Measurements from ENCODE around the gene TMBIM4. TPM values are rescaled to one million over a fixed set of nuclear protein-coding genes. Genes with fewer than 3 reads are reported as not detected.

TMBIM4 gene
- total RNA-seq, 1 experiment from 2014 or later: 51.1 TPM

DNA sequence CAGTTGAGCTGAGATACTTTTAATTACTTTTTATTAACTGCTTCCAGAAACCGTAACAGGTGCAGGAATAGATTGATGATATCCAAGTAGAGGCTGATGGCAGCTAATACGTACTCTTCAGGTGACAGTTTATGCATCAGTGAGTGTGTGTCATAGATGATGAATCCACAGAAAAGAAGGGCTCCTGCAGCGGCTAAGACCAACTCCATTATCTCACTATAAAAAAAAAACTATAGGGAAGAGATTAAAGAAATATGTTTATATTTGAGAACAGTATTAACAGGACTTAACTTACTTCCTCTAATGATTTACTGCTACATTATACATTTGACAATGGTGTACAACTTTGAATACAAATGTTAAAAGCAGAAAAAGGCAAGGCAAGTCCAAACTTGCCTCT, 31.9 kb downstream of the TMBIM4 start:
- CTCF ChIA-PET: no interaction called here
- Histone ChIP-seq H3K4me3 (replicated peaks in 1 of 2; ENCODE audit: low read depth in 1 of 2, low read length in 2 of 2) (no peak overlapping the region), H3K79me2 (ENCODE audit: insufficient read depth, low read length) (no peaks in the 10 kb centered on the region; the same call in 1 of the 2 replicates), H4K20me1 (ENCODE audit: insufficient read depth) (no peaks in the 10 kb centered on the region), H2AFZ (ENCODE audit: low read depth, low read length, poor library complexity, severe bottlenecking) (no peak overlapping the region), H3K27me3 (ENCODE audit: insufficient read depth, low read length) (no peaks in the 10 kb centered on the region), H3K9me3 (ENCODE audit: control insufficient read depth in 1 of 2, insufficient read depth in 1 of 2, low read depth in 1 of 2, low read length in 2 of 2) (peaks cover 18 to 25% of the 10 kb centered on the region in 2 experiments; a peak in 2 of 4 replicates), H3K9ac (ENCODE audit: low read length) (no peak overlapping the region), H3K27ac (ENCODE audit: low read depth, low read length) (no peak overlapping the region), H3K36me3 (ENCODE audit: control insufficient read depth in 1 of 2, insufficient read depth in 2 of 2, low read length in 2 of 2) (peaks cover 10 to 48% of the 10 kb centered on the region in 2 experiments), H3K4me1 (ENCODE audit: control insufficient read depth in 1 of 2, insufficient read depth in 2 of 2, low read length in 2 of 2) (peaks cover under 1 to 4% of the 10 kb centered on the region in 2 experiments; a peak in 3 of 4 replicates), H3K4me2 (ENCODE audit: low read length) (no peak overlapping the region), H3K9me2 (ENCODE audit: insufficient read depth) (no peaks in the 10 kb centered on the region)
- RAD21 ChIA-PET (ENCODE audit: low non-redundant PET in 1 of 2, low total read pairs in 2 of 2, uncharacterized antibody in 2 of 2, unreplicated experiment in 2 of 2): no interaction called here
- no TSS peak for BruUV-seq (replicated peaks)
- TF ChIP-seq EGR1 (IDR thresholded peaks at IDR 0.05; ENCODE audit: low read depth): no peak
- TF ChIP-seq ELF1 (IDR thresholded peaks at IDR 0.05; ENCODE audit: borderline replicate concordance, low read depth): no peak
- no peak for TF ChIP-seq ZNF274 (IDR thresholded peaks at IDR 0.05; ENCODE audit: low read depth, low read length)
- no peak for TF ChIP-seq YY1 (IDR thresholded peaks at IDR 0.05; ENCODE audit: extremely low read depth, insufficient replicate concordance, low read depth, low read length)
- TF ChIP-seq, protein P1, sequence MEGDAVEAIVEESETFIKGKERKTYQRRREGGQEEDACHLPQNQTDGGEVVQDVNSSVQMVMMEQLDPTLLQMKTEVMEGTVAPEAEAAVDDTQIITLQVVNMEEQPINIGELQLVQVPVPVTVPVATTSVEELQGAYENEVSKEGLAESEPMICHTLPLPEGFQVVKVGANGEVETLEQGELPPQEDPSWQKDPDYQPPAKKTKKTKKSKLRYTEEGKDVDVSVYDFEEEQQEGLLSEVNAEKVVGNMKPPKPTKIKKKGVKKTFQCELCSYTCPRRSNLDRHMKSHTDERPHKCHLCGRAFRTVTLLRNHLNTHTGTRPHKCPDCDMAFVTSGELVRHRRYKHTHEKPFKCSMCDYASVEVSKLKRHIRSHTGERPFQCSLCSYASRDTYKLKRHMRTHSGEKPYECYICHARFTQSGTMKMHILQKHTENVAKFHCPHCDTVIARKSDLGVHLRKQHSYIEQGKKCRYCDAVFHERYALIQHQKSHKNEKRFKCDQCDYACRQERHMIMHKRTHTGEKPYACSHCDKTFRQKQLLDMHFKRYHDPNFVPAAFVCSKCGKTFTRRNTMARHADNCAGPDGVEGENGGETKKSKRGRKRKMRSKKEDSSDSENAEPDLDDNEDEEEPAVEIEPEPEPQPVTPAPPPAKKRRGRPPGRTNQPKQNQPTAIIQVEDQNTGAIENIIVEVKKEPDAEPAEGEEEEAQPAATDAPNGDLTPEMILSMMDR (IDR thresholded peaks at IDR 0.05 in 2 of 3, conservative IDR thresholded peaks at IDR 0.05 in 1 of 3; ENCODE audit: borderline replicate concordance in 1 of 3, insufficient read depth in 1 of 3, low read depth in 2 of 3, low read length in 2 of 3): no peak
- TF ChIP-seq, protein P2, sequence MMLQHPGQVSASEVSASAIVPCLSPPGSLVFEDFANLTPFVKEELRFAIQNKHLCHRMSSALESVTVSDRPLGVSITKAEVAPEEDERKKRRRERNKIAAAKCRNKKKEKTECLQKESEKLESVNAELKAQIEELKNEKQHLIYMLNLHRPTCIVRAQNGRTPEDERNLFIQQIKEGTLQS (IDR thresholded peaks at IDR 0.05): no peak
- no peak for TF ChIP-seq ZFX (IDR thresholded peaks at IDR 0.05)
- TF ChIP-seq SRF (IDR thresholded peaks at IDR 0.05; ENCODE audit: low read depth): no peak
- no peak for TF ChIP-seq EZH2 (IDR thresholded peaks at IDR 0.05)
- no peak for TF ChIP-seq RAD21 (IDR thresholded peaks at IDR 0.05; ENCODE audit: low read depth)
- DNase-seq (ENCODE audit: low read depth, low spot score) (no peak), ATAC-seq (no peak)
- intact Hi-C loops (cut with micrococcal nuclease): no loop called here
- POLR2A ChIA-PET: interaction anchor here (1.0 kb wide), 1 partner anchor 32 kb away, joined by 3 read pairs; the partner anchor contains the start of gene TMBIM4
